Measurements from ENCODE around the gene FAM149B1.
"Not testable (repeated sequence)": the region's sequence is repeated elsewhere in the genome, so short reads cannot be mapped to it uniquely, and the experiment has no call there.

The FAM149B1 gene

DNA sequence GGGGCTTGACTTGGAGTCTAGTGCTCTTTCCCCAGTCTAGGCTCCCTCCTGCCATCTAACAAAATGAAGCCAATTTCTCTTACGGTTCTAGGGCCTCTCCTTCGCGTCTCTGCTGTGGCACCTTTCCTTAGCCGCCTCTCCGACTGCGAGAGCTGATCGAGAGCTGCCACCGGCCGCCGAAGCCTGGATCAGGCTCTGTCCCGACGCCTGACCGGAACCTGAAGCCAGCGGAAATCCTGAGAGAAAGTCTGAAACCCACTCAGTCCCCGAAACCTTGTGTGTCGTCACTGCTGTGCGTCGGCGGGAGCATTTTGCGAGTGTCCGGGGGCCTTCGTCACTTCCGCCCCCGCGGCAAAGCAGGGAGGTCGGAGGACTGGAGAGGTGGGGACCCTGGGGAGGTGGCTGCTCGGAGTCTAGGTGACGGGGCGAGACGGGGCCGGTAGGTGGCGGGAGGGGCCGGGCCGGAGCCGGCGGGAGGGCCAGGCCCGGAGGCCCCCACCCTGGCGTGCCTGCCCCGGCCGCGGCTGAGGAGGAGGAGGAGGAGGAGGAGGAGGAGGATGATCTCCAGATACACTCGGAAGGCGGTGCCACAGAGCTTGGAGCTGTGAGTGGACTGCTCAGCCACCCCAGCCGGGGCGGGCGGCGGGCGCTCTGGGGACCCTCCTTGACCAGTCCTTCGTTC lies at the start of gene FAM149B1, which contains the start of gene ECD:
Gene FAM149B1, plus strand, starts transcription at position 337 of the 682 bp plus-strand sequence. Its CDS starts 221 bp downstream, at position 558.
Gene ECD, minus strand, starts transcription at position 226 of the 682 bp plus-strand sequence. CDS start 4,071 bp downstream, outside the sequence.
- peak; percentile 92 for DNase-seq (ENCODE audit: low read depth)

DNA sequence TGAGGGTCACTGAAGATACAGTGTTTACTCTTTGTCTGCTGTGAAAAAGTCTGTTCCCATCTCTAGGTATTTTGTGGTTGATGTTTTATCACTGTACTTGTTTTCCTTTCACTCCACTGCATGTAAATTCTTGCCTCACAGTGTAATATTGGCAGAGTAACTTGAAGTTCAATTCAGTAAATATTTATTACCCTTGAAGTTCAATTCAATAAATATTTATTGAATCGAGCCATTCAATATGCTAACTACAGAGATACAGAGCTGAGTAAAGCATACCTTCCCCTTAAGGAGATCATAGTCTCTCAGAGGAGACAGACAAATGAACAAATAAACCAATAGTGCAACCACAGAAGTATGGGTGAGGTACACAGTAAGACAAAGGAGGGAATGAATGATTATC lies 48.5 kb upstream of the FAM149B1 start:
- no peak for DNase-seq (ENCODE audit: low read depth)

DNA sequence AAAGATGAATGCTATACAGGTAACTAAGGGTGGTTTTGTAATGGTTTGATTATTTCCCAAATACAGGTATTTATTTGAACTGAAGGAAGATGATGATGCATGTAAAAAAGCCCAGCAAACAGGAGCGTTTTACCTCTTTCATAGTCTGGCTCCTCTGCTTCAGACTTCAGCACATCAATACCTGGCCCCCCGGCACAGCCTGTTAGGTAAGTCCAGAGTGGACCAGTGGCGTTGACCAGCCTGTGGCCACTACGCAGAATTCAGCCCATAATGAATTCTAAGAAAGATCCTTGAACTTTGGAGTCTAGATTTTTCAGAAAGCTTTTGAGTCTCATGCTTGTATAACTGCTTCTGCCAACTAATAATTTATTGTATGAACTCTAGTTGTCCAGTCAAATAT lies 48.0 kb upstream of the FAM149B1 start:
- DNase-seq (ENCODE audit: low read depth) = no peak

DNA sequence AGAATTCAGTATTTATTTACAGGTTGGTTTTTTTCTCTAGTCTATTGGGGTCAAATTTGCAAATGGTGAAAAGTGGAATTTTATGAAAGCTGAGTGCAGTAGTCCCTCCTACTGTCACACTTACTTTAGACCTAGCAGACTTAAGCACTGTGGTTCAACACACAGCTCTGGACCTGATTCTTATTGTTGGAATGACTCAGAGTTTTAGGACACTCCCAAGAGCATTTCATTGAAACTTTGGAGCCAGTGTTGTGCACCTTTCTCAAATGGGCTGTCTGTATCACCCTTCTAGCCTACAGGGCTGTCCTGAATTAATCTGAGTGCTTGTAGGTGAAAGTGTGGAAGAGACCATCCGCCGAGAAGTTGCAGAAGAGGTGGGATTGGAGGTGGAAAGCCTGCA lies 41.6 kb upstream of the FAM149B1 start:
- DNase-seq (ENCODE audit: low read depth) = no peak

DNA sequence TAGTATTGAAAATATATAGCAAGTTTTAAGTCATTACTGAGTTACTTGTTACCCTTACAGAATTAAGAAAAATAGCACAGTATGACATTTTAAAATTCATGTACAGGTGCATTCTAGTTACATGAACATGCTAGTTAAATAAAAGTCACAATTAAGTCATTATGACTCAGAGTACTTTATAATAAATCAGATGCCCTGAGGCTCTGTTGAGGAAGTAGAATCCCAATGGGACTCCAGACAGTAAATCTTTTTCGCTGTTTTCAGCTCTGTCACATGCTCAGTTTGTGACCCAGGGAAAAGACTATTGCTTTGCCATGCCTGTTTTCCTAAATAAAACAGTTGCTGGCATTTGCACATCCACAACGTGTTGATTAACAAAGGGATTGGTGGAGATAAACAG lies 36.6 kb upstream of the FAM149B1 start:
- DNase-seq (ENCODE audit: low read depth) = no peak

DNA sequence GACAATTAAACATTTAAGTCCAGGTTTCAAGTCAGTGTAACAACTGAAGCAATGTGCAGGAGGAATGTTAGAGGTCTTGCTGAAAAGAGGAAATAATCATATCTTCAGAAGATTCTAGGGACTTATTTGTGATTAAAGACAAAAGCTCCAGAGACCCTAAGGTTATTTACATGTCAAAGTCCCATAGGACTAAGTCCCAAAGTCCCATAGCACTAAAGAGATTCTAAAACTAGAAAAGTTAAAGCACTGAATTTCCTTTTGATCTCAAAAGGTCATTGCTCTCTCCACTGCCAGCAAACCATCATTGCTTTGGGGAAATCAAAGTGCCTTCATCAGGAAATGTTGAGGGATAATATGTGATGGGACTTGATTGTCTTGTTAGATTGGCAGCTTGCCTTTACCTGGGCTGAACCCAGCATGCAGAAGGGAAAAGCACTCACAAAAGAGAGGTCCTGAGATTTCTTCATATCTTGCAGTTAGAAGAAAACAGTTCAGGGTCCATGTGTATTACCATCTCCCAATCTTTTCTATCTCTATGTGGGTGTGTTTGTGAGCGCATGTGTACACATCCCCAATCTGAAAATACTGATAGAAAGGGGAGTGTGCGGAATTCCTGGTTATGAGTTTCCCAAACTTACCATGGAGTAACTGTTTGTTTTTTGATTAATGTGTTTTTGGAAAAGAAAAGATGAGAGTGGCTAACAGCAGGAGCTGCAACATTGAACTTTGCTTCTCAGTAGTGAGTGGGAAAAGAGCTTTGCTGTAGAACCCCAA lies 35.8 kb upstream of the FAM149B1 start:
- DNase-seq (ENCODE audit: low read depth) = no peak

DNA sequence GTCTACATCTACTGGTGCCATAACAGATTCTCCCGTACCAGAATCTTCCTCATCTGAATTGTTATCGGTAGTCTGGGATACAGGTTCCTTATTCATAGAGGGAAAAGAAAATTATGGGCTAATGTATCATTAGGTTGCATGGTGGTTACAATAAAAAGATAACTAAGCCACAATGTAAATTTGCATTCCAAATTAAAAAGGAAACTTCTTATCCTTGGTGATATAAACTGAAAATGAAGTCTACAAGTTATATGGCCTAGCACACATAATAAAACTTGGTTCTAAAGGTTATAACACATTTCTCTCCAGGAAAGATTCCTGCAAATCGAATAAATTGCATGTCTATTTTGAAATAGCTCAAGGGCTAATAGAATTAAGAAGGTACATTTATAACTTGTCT lies 33.2 kb upstream of the FAM149B1 start:
- no peak for DNase-seq (ENCODE audit: low read depth)

DNA sequence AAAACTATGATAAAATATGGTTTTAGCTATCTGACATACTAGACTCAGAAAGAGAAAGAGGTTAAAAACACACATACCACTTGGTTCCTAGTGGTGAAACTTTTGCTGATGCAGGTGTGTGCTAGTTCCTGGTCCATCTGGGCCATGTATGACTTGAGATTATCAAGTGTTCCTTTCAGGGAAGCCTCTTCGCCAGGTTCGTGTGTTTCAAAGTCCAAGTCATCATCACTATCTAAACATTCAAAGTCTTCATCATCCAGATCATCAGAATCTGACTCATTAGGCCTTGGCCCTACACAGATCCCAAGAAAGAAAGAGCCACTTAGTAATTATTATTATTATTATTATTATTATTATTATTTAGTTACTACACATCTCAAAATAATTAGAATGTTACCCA lies 31.3 kb upstream of the FAM149B1 start:
- DNase-seq (ENCODE audit: low read depth) = no peak

DNA sequence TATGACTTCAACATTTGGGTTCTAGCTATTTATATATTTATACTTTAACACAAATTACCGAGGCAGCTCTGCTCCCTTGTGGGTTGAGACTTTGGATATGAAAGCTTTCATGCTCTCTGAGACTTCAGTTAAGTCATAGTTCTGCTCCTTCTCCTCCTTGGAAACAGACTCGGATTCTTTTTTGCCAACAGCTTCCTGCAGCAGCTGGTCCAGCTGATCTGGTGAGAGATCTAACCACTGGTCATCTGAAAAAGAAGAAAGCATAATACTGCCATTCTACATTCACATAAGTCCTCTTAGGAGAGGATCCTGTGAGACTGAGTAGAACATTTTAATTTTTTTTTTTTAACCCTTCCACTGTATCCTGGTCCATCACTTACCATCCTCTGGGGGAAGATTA lies 28.7 kb upstream of the FAM149B1 start:
- no peak for DNase-seq (ENCODE audit: low read depth)

DNA sequence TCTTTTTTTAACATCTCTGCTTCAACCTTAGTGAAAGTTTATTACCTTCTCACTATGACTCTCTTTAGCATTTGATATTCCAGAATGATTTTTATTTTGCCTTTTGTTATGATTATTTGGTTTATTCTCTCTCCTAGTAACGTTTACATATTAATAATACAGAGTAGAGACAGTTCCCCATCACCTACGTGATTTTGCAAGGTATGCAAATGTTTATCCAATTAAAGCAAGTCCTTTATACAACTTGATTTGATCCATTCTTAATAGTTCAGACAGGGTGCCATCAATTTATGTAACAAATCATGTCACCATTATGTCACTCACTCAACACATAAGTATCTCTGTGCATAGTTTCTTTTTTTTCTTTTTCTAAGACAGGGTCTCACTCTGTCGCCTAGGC lies 26.3 kb upstream of the FAM149B1 start:
- DNase-seq (ENCODE audit: low read depth) = no peak

DNA sequence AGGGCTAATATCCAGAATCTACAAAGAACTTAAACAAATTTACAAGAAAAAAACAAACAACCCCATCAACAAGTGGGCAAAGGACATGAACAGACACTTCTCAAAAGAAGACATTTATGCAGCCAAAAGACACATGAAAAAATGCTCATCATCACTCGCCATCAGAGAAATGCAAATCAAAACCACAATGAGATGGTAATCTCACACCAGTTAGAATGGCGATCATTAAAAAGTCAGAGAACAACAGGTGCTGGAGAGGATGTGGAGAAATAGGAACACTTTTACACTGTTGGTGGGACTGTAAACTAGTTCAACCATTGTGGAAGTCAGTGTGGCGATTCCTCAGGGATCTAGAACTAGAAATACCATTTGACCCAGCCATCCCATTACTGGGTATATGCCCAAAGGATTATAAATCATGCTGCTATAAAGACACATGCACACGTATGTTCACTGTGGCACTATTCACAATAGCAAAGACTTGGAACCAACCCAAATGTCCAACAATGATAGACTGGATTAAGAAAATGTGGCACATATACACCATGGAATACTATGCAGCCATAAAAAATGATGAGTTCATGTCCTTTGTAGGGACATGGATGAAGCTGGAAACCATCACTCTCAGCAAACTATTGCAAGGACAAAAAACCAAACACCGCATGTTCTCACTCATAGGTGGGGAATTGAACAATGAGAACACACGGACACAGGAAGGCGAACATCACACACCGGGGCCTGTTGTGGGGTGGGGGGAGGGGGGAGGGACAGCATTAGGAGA lies 17.1 kb upstream of the FAM149B1 start:
- not testable (repeated sequence) for DNase-seq (ENCODE audit: low read depth)

DNA sequence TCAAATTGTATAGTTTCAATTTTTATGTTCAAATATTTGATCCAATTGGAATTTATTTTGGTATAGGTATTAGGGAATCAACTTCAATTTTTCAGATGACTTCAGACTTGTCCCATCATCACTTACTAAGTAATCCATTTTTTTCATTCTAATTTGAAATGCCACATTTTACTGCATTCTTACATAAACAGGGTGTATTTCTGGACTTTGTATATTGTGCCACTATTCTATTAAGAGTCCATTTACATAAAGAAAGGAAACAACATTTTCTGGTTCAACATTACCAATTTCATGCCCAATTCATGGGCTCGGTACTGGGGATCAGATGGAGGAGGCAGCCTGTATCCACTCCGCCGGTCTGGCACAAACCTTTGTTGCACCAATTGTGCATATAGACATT lies 15.9 kb upstream of the FAM149B1 start:
- no peak for DNase-seq (ENCODE audit: low read depth)

DNA sequence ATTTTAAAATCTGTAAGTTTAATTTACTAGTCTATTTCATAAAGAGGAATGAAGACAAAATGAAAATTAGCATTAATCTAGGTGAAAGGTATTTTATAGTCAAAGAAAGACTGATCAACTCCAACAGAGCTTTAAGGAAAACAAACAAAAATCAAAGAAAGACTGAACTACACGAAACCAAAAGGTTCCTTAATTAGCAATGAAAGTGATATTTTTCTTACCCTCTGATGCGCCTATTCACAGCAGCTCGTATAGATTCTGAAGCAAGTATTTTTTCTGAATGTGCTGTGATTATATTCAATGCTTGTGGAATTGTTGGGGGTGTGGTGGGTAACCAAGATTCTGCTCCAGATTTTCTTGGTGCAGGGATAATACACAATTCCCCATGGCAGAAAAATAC lies 11.9 kb upstream of the FAM149B1 start:
- no peak for DNase-seq (ENCODE audit: low read depth)

DNA sequence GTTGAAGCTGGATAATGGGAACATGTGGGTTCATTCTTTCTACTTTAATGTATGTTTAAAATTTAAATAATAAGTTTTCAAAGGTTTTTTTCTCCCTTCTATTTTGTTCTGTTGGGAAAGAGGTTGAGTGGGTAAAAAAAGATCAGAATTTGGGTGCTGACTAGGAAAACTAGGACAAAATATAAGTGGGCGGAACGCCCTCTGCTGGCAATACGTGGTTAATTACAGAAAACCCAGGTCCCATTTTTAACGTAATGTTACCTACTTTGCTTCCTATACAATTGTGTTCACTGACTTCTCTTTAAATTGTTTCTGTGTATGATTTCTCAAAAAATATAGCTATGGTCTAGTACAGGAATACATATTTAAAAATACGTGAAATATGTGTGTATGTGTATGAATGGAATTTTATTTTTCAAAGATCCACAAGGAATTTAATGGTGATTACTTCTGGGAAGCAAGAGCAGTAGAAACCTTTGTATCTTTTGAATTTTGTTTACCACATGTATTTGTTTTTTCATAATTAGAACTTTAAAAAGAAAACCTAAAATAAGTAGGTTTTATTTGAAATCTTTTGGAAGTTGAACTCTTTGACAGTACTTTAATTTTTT lies 8.8 kb upstream of the FAM149B1 start:
- DNase-seq (ENCODE audit: low read depth) = no peak

DNA sequence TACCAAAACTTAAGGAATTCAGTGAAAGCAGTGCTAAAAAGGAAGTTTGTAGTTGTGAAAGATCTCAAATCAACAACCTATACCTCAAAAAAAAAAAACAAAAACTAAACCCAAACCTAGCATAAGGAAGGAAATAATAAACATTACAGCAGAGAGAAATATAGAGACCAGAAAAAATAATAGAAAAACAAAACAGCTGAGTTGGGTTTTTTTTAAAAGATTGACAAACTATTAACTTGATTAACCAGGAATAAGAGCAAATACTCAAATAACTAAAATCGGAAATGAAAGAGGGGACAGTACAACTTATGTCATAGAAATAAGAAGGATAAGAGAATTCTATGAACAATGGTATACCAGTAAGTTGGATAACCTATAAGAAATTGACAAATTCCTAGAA lies 6.8 kb upstream of the FAM149B1 start:
- DNase-seq (ENCODE audit: low read depth) = no peak

DNA sequence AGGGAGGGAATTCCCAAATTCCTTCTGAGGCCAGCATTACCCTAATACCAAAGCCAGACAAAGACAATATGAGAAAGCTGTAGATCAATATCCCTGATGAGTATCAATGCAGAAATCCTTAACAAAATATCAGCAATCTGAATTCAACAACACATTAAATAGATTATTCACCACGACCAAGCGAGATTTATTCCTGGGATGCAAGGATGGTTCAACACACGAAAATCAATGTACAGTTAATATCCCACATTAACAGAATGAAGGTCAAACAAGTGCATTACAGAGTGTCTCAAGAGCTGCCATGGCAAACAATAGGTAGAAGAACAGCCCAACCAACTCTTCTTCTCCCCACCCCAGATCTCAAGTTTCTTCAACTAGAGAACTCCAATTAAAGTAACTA lies 6.3 kb upstream of the FAM149B1 start:
- no peak for DNase-seq (ENCODE audit: low read depth)

DNA sequence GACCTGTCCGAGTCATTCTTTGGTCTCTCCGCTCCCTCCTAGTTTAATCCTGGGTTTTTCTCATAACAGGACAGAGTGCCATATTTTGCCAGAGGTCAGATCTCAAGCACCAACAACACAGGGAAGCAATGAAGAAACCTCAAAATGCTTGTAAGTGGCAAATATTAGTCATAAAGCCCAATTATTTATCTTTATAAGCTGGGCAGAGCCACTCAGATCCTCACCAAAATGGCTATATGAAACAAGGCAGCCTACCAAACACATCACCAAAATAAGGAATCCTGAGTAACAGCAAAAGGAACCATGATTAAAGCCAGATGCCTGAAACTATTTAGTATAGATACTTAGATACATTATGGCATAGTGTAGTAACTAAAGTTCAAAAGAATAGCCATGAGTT lies 4.8 kb upstream of the FAM149B1 start:
- DNase-seq (ENCODE audit: low read depth) = no peak

DNA sequence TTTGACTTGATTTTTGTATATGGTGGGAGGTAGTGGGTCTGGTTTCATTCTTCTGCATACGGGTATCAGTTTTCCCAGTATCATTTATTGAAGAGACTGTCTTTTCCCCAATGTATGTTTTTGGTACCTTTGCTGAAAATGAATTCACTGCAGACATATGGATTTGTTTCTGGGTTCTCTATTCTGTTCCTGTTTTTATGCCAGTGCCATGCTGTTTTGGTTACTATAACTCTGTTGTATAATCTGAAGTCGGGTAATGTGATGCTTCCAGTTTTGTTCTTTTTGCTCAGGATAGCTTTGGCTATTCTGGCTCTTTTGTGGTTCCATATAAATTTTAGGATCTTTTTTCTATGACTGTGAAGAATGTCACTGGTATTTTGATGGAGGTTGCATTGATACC lies 947 bp upstream of the FAM149B1 start:
- no peak for DNase-seq (ENCODE audit: low read depth)

DNA sequence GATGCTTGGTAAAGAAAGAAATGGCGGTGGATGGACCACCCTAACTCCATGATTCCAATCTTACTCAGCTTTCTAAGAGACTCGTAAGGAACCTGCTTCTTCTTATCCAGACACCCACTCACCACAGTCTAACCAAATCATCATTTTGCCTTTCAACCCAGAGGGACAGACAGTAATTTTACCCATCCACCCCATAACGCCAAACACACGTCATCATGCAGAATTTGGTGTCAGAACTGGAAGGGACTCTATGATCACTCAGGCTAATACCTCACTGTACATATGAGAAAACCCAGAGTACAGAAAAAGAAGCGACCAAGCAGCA lies 499 bp upstream of the FAM149B1 start:
- DNase-seq (ENCODE audit: low read depth) = no peak

DNA sequence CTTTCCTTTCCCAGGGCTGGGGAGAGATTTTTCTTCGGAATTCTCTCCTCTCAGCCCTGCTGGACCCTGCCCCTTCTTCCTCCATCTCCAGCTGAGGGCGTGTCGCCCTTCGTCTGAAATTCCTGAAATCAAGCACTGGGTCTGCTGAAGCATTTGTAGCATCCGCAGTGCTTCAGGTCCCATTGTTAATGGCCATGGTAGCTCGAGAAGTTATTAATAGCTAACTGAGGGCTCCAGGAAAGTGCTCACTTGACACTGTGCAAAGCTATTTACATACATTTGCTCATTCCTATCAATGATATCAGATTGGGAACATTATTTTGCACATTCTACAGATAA lies 515 bp downstream of the FAM149B1 start:
- no peak for DNase-seq (ENCODE audit: low read depth)

DNA sequence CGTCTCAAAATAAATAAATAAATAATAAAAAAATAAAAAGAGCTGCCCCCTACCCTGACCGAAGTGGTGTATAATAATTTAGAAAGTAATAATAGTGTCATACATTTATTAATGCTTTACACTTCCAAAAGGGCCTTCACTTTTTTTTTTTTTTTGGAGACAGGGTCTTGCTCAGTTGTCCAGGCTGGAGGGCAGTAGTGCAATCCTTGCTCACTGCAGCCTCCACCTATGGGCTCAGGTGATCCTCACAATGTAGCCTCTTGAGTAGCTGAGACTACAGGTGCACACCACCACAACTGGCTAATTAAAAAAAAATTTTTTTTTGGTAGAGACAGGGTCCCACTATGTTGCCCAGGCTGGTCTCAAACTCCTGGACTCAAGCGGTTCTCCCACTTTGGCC lies 1.4 kb downstream of the FAM149B1 start:
- no peak for DNase-seq (ENCODE audit: low read depth)

DNA sequence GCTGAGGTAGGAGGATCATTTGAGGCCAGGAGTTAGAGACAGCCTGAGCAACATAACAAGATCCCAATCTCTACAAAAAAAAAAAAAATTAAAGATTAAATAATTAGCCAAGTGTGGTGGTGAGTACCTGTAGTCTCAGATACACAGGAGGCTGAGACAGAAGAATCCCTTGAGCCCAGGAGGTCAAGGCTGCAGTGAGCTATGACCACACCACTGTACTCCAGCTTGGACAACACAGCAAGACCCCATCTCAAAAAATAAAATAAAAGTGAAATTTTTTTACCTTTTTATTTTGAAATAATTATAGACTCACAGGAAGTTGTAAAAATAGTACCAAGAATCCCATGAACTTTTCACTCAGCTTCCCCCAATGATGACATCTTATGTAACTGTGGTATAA lies 4.9 kb downstream of the FAM149B1 start:
- no peak for DNase-seq (ENCODE audit: low read depth)
